ENCODE data around the gene DCLK3. TPM values are rescaled to one million over a fixed set of nuclear protein-coding genes. Genes with fewer than 3 reads are reported as not detected.
A peak's percentile ranks its signal among the peaks of the same experiment; 100 is the strongest.

The DCLK3 gene
- total RNA-seq, 1 donor from 2014 or later = 0.41 TPM

GRCh38 chr3:36730966-36731365, 33.4 kb downstream of the DCLK3 start:
- intact Hi-C loops (cut with DNase I) = no loop called here
- DNase-seq (ENCODE audit: missing footprints) (no peak), ATAC-seq (no peak)

GRCh38 chr3:36729204-36730056, 34.9 kb downstream of the DCLK3 start:
- intact Hi-C loops (cut with DNase I) = loop anchor here (1.0 to 2.0 kb wide), 2 partner anchors 140 to 229 kb away; no protein-coding TSS in a partner anchor
- DNase-seq (ENCODE audit: missing footprints) (no peak), ATAC-seq (peak; percentile 70)

GRCh38 chr3:36714343-36715086, 49.8 kb downstream of the DCLK3 start:
- intact Hi-C loops (cut with DNase I) = no loop called here
- ATAC-seq = no peak

GRCh38 chr3:36713904-36714303, 50.4 kb downstream of the DCLK3 start:
- no peak for DNase-seq (ENCODE audit: missing footprints)
- intact Hi-C loops (cut with DNase I) = no loop called here
- ATAC-seq = no peak

More at GRCh38 chr3:36714343-36715086, 49.8 kb downstream of the DCLK3 start:
- DNase-seq (ENCODE audit: missing footprints) = no peak

GRCh38 chr3:36710606-36711005, 53.7 kb downstream of the DCLK3 start:
- intact Hi-C loops (cut with DNase I) = no loop called here
- ATAC-seq = no peak
- no peak for DNase-seq (ENCODE audit: missing footprints)

- no peak for DNase-seq (ENCODE audit: missing footprints)
- no peak for ATAC-seq
- intact Hi-C loops (cut with DNase I) = no loop called here
Observed at GRCh38 chr3:36709826-36710365, 54.5 kb downstream of the DCLK3 start.

DNA sequence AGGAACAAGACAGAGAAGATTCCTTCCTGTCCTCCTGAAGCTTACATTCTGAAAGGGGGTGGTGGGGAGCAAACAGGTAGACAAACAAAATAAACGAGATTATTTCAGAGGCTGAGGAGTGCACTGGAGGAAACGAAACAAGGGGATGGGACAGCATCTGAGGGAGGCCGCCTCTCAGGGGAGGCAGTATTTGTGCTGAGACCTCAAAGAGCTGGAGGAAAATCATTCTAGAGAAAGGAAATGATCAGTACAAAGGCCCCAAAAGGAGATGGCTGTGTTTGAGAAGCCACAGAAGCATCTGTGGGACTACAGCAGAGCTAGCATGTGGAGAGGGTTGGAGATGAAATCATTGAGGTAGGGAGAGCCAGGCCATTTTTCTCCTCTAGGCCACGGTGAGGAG, 55.1 kb downstream of the DCLK3 start:
- no peak for DNase-seq (ENCODE audit: missing footprints)
- ATAC-seq = no peak
- intact Hi-C loops (cut with DNase I) = no loop called here

- intact Hi-C loops (cut with DNase I) = no loop called here
- DNase-seq (ENCODE audit: missing footprints) (no peak), ATAC-seq (no peak)
Observed at GRCh38 chr3:36707623-36708409, 56.5 kb downstream of the DCLK3 start.

GRCh38 chr3:36705015-36705414, 59.3 kb downstream of the DCLK3 start:
- DNase-seq (ENCODE audit: missing footprints) = no peak
- intact Hi-C loops (cut with DNase I) = no loop called here
- no peak for ATAC-seq

DNA sequence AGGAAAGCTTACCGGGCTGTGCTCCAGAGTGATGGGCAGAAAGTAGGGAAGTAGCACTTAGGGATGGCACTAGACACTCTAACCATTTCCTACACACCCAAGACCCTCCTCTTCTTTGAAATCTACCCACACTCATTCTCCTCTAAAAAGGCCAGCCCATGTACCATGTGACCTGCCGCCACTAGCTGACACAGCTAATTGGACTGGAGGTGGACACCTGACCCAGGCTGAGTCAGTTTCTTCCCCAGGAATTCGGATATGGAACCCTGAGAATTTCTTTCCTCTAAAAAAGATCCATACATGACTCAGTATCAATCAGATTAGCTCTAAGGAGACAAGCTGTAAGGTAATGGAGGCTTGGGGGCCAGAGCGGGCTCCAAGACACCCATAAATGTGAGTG, 60.1 kb downstream of the DCLK3 start:
- ATAC-seq (no peak), DNase-seq (ENCODE audit: missing footprints) (no peak)
- intact Hi-C loops (cut with DNase I) = no loop called here

DNA sequence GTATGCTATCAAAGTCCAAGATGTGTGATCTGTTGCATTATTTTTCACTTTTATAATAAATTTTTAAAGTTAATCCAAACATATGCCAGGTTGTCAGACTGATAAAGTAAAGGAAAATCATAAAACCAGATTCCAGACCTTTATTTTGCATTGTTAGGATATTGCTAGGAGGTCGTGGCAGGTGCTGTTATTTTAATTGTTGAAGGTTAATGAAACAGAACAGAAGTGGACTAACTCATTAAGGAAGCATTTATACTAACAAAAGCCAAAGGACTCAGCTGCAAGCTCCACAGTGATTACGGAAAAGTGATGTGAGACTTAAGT, 63.1 kb downstream of the DCLK3 start:
- ATAC-seq (no peak), DNase-seq (ENCODE audit: missing footprints) (no peak)
- intact Hi-C loops (cut with DNase I) = loop anchor here (2.0 kb wide), 1 partner anchor 734 kb away; no protein-coding TSS in a partner anchor

GRCh38 chr3:36700537-36701248, 63.7 kb downstream of the DCLK3 start:
- peak; percentile 70 for ATAC-seq
- DNase-seq (ENCODE audit: missing footprints) = no peak
- intact Hi-C loops (cut with DNase I) = loop anchor here (2.0 kb wide), 1 partner anchor 734 kb away; no protein-coding TSS in a partner anchor

GRCh38 chr3:36698314-36698713, 66.0 kb downstream of the DCLK3 start:
- no peak for DNase-seq (ENCODE audit: missing footprints)
- intact Hi-C loops (cut with DNase I) = no loop called here

GRCh38 chr3:36697229-36698001, 66.9 kb downstream of the DCLK3 start:
- intact Hi-C loops (cut with DNase I) = no loop called here
- ATAC-seq = no peak

More at GRCh38 chr3:36698314-36698713, 66.0 kb downstream of the DCLK3 start:
- no peak for ATAC-seq

DNA sequence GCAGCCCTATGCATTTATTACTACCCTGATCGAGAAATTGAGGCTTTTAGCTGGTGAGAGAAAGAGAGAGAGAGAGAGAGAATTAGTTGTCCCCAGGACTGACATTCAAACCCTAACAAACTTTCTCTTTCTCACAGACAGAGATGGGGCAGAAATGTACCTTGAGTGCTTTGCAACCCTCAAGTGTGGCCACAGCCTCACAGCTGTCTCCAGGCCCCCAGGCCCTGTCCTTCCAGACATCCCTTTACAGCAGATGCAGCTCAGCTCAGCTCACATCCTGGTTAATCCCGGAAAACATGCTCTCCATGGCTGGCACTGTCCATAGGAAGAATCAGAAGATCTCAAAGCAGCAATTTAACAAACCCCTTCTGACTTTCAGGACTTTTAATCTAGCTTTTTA, 67.6 kb downstream of the DCLK3 start:
- ATAC-seq (no peak), DNase-seq (ENCODE audit: missing footprints) (no peak)
- intact Hi-C loops (cut with DNase I) = no loop called here

More at GRCh38 chr3:36697229-36698001, 66.9 kb downstream of the DCLK3 start:
- no peak for DNase-seq (ENCODE audit: missing footprints)

DNA sequence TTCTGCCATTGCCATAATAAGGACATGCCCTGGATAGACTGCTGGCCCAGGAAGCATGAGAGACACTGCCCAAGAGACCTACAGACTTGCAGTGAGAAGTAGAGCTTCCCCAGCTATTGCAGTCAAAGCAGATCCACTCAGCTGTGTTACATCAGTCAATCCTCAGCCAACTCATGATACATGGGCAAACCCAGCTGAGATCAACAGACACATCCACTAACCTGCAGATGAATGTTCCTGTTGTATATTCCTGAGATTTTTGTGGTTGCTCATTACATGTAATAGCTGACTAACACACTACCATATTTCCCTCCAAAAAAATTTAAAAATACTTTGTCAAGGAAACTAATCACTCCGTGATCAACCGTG, 68.6 kb downstream of the DCLK3 start:
- ATAC-seq = no peak
- intact Hi-C loops (cut with DNase I) = no loop called here

GRCh38 chr3:36695113-36695768, 69.1 kb downstream of the DCLK3 start:
- intact Hi-C loops (cut with DNase I) = no loop called here
- ATAC-seq = no peak
- no peak for DNase-seq (ENCODE audit: missing footprints)

More for the DNA sequence above, 68.6 kb downstream of the DCLK3 start:
- DNase-seq (ENCODE audit: missing footprints) = no peak

Data from Right ventricle myocardium inferior (tissue), 1 donor.